Esophagus squamous epithelium (tissue), 5 donors: ENCODE results near the gene SCLY. TPM values are rescaled to one million over a fixed set of nuclear protein-coding genes. Genes with fewer than 3 reads are reported as not detected.
A peak's percentile ranks its signal among the peaks of the same experiment; 100 is the strongest.

Experiments
- DNase-seq: peaks from one replicate; lab custom pipeline; 2025; lab: John Stamatoyannopoulos, UW
- H3K27ac ChIP-seq, 4 donors: fragments of 200-600 bp; sonication (generic); one replicate each; pipeline ENCODE4 v1.5.1; 2016 to 2019; ENCODE audit warnings: mild to moderate bottlenecking in 1 of 4
- H3K27me3 ChIP-seq, 4 donors: fragments of 200-600 bp; sonication (generic); 1 replicate in 3 of 4; 2 replicates in 1 of 4; pipeline versions ENCODE4 v1.5.1 to v1.6.0; 2017 to 2021; ENCODE audit warnings: antibody characterized with exemption in 1 of 4
- H3K36me3 ChIP-seq, 3 donors: fragments of 200-600 bp; sonication (generic); one replicate each; pipeline ENCODE4 v1.5.1; 2016 to 2019
- H3K4me1 ChIP-seq, 3 donors: fragments of 200-600 bp; sonication (generic); one replicate each; pipeline ENCODE4 v1.5.1; 2017 to 2019
- H3K4me3 ChIP-seq, 4 donors: fragments of 200-600 bp; sonication (generic); 1 replicate in 3 of 4; 2 replicates in 1 of 4; pipeline ENCODE4 v1.5.1; 2016 to 2019; ENCODE audit warnings: mild to moderate bottlenecking in 2 of 4, moderate library complexity in 1 of 4
- H3K9me3 ChIP-seq, 3 donors: fragments of 200-600 bp; sonication (generic); one replicate each; pipeline ENCODE4 v1.5.1; 2016 to 2019
- POLR2A ChIP-seq, 4 donors: fragments of 450-650 bp; IDR thresholded peaks; one replicate each; pipeline ENCODE4 v1.6.1; 2017; ENCODE audit warnings: antibody characterized with exemption in 4 of 4, mild to moderate bottlenecking in 4 of 4, moderate library complexity in 3 of 4
- WGBS, 2 donors: methylation state at CpG; one replicate each; pipeline ENCODE4 v1.1.5; 2018; 5-methylcytosine and 5-hydroxymethylcytosine counted together
- intact Hi-C: fragments of 100-400 bp; cut with DNase I; formaldehyde crosslinking; loops from one replicate; pipeline ENCODE4 v1.15.0; 2022
- total RNA-seq, 4 donors: library from RNA; depleted of rRNA; stranded (reverse); fragments of >200 nt; gene quantifications; one replicate each; pipeline ENCODE4 v1.1.0, GENCODE V29; 2016
- TF ChIP-seq, protein P1 (sequence below), 6 experiments: fragments of 450-650 bp in 4 of 6; fragments of 200-600 bp in 2 of 6; sonication (generic) in 2 of 6; IDR thresholded peaks; one replicate each; pipeline ENCODE4 v1.5.1; 2016 to 2019; ENCODE audit warnings: antibody characterized with exemption in 6 of 6, mild to moderate bottlenecking in 4 of 6, moderate library complexity in 4 of 6
- donor health status: DM: yes; HTN: yes; CAD: no.

SCLY gene
- total RNA-seq, 4 donors from 2014 or later: 3.0 to 14.0 (median 11.4) TPM

DNA sequence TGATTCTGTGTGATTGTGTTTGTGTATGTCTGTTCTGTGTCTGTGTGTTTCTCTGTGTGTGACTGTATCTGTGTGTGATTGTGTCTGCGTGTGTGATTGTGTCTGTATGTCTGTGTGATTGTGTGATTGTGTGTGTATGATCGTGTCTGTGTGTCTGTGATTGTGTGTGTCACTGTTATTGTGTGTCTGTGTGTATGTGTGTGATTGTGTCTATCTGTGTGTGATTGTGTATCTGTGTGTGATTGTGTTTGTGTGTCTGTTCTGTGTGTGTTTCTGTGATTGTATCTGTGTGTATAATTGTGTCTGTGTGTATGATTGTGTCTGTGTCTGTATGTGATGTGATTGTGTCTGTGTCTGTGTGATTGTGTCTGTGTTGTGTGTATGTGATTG, 66.0 kb downstream of the SCLY start:
- intact Hi-C loops: no loop called here
- TF ChIP-seq, protein P1, sequence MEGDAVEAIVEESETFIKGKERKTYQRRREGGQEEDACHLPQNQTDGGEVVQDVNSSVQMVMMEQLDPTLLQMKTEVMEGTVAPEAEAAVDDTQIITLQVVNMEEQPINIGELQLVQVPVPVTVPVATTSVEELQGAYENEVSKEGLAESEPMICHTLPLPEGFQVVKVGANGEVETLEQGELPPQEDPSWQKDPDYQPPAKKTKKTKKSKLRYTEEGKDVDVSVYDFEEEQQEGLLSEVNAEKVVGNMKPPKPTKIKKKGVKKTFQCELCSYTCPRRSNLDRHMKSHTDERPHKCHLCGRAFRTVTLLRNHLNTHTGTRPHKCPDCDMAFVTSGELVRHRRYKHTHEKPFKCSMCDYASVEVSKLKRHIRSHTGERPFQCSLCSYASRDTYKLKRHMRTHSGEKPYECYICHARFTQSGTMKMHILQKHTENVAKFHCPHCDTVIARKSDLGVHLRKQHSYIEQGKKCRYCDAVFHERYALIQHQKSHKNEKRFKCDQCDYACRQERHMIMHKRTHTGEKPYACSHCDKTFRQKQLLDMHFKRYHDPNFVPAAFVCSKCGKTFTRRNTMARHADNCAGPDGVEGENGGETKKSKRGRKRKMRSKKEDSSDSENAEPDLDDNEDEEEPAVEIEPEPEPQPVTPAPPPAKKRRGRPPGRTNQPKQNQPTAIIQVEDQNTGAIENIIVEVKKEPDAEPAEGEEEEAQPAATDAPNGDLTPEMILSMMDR (IDR thresholded peaks at IDR 0.05): no peak
- no peak for TF ChIP-seq POLR2A (IDR thresholded peaks at IDR 0.05)
- Histone ChIP-seq H3K4me3 (no peak overlapping the region), H3K36me3 (no peaks in the 10 kb centered on the region), H3K27ac (no peak overlapping the region), H3K4me1 (peaks cover 0 to 16% (median 0%) of the 10 kb centered on the region in 3 donors), H3K9me3 (no peaks in the 10 kb centered on the region), H3K27me3 (peaks cover 0 to 7% (median 0%) of the 10 kb centered on the region in 4 donors)
- no peak for DNase-seq
- WGBS, 2 donors: 67 to 79% methylated on average over 2 of the region's 2 CpGs

DNA sequence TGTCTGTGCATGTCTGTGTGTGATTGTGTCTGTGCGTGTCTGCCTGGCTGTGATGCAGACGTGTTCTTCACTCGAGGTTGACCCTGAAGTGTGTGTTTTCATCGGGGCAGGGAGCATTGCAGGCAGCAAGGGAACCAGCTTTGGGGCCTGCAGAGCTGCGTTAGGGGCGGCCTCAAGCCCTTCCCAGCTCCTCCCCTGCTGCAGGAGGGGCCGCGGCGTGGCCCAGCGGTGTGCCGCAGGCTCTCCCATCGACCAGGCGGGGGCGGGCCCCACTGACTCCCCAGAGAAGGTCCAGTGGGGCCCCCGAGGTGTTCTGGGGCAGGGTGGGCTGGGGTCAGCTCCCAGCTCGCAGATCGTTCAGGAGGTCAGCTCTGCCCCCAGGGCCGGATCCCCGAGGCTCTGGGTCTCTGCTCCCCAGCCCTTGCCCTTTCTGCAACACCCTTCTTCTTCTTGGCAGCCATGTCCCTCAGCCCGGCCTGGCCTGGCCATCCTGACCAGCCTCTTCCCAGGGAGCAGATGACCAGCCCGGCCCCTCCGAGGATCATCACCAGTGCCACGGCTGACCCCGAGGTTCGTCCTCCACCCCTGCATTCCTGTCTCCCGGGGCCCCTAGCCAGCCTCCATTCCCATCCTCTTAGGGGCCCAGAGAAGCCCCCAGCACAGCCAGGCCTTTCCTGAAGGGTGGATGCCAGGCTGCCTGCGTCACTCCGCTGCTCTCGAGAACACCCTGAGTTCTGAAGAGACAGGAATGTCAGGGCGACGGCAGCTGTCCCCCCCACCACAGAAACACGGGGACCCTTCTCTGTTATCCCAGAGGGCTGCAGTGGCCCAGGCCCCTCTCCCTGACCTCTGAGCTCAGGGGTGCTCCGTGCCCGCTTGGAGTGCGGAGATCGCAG, 66.6 kb downstream of the SCLY start:
- H3K36me3 ChIP-seq: no peaks in the 10 kb centered on the region
- DNase-seq: no peak
- H3K9me3 ChIP-seq: no peaks in the 10 kb centered on the region
- peaks cover 0 to 4% (median 0%) of the 10 kb centered on the region in 4 donors for H3K27me3 ChIP-seq
- intact Hi-C loops: no loop called here
- TF ChIP-seq, protein P1 (IDR thresholded peaks at IDR 0.05): no peak
- no peak for TF ChIP-seq POLR2A (IDR thresholded peaks at IDR 0.05)
- H3K4me3 ChIP-seq: peak overlapping the region in 2 of 4 donors; percentile 28 to 40
- H3K4me1 ChIP-seq: peaks cover 0 to 16% (median 0%) of the 10 kb centered on the region in 3 donors
- H3K27ac ChIP-seq: peak overlapping the region in 1 of 4 donors; percentile 17
- WGBS, 2 donors: 37 to 90% methylated on average over 2 to 15 of the region's 36 CpGs

DNA sequence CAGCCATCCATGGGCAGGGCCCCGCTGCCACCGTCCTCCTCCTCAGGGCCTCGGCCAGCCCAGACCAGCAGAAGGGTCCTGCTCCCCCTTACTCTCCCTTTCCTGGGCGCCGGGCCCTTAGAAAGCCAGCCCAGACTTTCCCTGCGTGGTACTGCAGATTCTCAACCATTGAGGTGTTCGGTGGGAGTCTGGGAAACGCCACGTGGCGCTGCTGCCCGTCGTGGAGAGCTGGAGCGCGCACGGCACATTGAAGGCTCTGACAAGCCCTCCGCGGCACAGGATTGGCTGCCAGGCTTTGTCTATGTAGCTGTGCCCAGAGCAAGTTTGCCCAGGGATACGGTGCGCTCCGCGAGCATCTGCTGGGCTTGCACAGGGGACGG, 67.2 kb downstream of the SCLY start:
- intact Hi-C loops: no loop called here
- Histone ChIP-seq H3K27ac (no peak overlapping the region), H3K36me3 (no peaks in the 10 kb centered on the region), H3K4me3 (no peak overlapping the region), H3K27me3 (peaks cover 0 to 4% (median 0%) of the 10 kb centered on the region in 4 donors), H3K9me3 (no peaks in the 10 kb centered on the region), H3K4me1 (peaks cover 0 to 16% (median 0%) of the 10 kb centered on the region in 3 donors)
- 80 to 90% methylated on average over 1 to 7 of the region's 22 CpGs for WGBS, 2 donors
- TF ChIP-seq, protein P1 (IDR thresholded peaks at IDR 0.05): no peak
- TF ChIP-seq POLR2A (IDR thresholded peaks at IDR 0.05): no peak
- DNase-seq: no peak

DNA sequence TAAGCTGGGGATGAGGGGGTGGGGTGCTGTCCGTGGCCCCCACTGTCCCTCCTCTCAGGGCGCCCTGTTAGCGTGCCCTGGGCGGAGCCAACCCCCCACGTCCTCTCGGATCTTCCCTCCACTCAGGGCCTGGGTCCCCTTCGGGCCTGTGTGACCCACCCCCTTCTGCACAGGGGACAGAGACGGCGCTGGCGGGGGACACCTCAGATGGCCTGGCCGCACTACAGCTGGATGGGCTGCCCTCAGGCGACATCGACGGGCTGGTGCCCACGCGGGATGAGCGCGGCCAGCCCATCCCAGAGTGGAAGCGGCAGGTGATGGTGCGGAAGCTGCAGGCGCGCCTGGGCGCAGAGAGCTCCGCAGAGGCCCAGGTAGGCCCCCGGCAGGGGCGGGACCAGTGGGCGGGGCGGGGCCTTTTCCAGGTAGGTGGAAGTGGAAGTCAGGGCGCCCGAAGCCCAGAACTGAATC, 67.8 kb downstream of the SCLY start:
- H3K27me3 ChIP-seq: peaks cover 0 to 4% (median 0%) of the 10 kb centered on the region in 4 donors
- no peaks in the 10 kb centered on the region for H3K36me3 ChIP-seq
- TF ChIP-seq, protein P1 (IDR thresholded peaks at IDR 0.05): no peak
- TF ChIP-seq POLR2A (IDR thresholded peaks at IDR 0.05): no peak
- intact Hi-C loops: no loop called here
- WGBS, 2 donors: 20% methylated on average over 1 of the region's 30 CpGs; no CpG with 5 or more reads in 1 of the 2 donors
- DNase-seq: no peak
- no peak overlapping the region for H3K4me3 ChIP-seq
- no peaks in the 10 kb centered on the region for H3K9me3 ChIP-seq
- no peak overlapping the region for H3K27ac ChIP-seq
- peaks cover 0 to 16% (median 0%) of the 10 kb centered on the region in 3 donors for H3K4me1 ChIP-seq
